Dendritic cell treated with granulocyte-macrophage colony-stimulating factor and Interleukin-4, amounts not matched to agents 40 ng/mL and 50 ng/mL, for 4 days (primary cell): ENCODE data around the gene CCL27.
"Not testable (repeated sequence)": the region's sequence is repeated elsewhere in the genome, so short reads cannot be mapped to it uniquely, and the experiment has no call there.

Source experiments
- H3K27ac Mint-ChIP-seq: one replicate; pipeline ENCODE4 v1.8.0; 2022; ENCODE audit warnings: mild to moderate bottlenecking, mixed read lengths
- H3K27me3 Mint-ChIP-seq: one replicate; pipeline ENCODE4 v1.8.0; 2022; ENCODE audit warnings: mild to moderate bottlenecking, mixed read lengths
- H3K36me3 Mint-ChIP-seq: one replicate; pipeline ENCODE4 v1.8.0; 2022; ENCODE audit warnings: low read depth, mixed read lengths
- H3K4me1 Mint-ChIP-seq: one replicate; pipeline ENCODE4 v1.8.0; 2022; ENCODE audit warnings: low read depth, mixed read lengths
- H3K4me3 Mint-ChIP-seq: one replicate; pipeline ENCODE4 v1.8.0; 2022; ENCODE audit warnings: mild to moderate bottlenecking, moderate library complexity, mixed read lengths
- H3K9me3 Mint-ChIP-seq: one replicate; pipeline ENCODE4 v1.8.0; 2022; ENCODE audit warnings: mixed read lengths
- intact Hi-C: fragments of 100-400 bp; cut with micrococcal nuclease; formaldehyde crosslinking; loops from one replicate; pipeline ENCODE4 v1.15.0; 2022

Gene CCL27

DNA sequence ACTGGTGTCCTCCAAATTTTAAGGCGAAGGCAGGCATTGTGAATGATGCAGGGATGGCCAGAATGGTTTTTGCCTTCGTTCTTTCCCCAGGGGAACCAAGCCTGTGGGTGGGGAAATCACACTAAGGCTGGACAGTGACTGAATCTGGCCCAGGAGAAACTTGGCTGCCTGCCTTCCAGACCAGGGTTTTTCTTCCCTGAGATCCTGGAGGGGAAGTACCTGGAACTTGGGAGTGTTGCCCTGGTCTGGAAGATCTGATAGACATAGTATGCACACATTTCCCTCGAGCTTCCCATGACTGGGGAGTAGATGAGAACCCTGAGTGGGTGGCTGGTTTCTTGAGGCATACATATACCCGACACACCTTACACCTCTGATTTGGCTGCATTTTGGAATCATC lies 11.1 kb downstream of the CCL27 start:
- H3K4me3 Mint-ChIP-seq, result no peak overlapping the region
- peaks cover 40% of the 10 kb centered on the region for H3K36me3 Mint-ChIP-seq
- H3K27me3 Mint-ChIP-seq, result peaks cover 23% of the 10 kb centered on the region
- no peak overlapping the region for H3K27ac Mint-ChIP-seq
- peaks cover 45% of the 10 kb centered on the region for H3K4me1 Mint-ChIP-seq
- no peaks in the 10 kb centered on the region for H3K9me3 Mint-ChIP-seq
- intact Hi-C loops, result no loop called here

- Mint-ChIP-seq H3K36me3 (peaks cover 42% of the 10 kb centered on the region), H3K27ac (no peak overlapping the region), H3K9me3 (no peaks in the 10 kb centered on the region), H3K27me3 (peaks cover 20% of the 10 kb centered on the region), H3K4me3 (no peak overlapping the region), H3K4me1 (peaks cover 50% of the 10 kb centered on the region)
- intact Hi-C loops, result no loop called here
Observed at GRCh38 chr9:34650816-34651215, 11.6 kb downstream of the CCL27 start.

GRCh38 chr9:34648673-34649072 lies 13.8 kb downstream of the CCL27 start:
- peaks cover 42% of the 10 kb centered on the region for H3K36me3 Mint-ChIP-seq

DNA sequence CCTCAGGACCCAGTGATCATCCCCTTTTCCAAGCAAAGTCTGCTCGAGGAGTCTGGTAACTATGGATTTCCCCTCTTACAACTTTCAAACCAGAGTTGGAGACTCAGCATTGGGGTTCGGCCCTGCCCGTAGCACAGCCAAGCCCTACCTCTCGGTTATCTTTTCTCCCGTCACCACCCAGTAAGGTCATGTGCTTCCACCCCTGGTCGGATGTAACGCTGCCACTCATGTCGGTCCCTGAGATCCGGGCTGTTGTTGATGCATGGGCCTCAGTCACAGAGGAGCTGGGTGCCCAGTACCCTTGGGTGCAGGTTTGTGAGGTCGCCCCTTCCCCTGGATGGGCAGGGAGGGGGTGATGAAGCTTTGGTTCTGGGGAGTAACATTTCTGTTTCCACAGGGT lies 14.8 kb downstream of the CCL27 start:
- Mint-ChIP-seq H3K9me3 (no peaks in the 10 kb centered on the region), H3K27me3 (peaks cover 3% of the 10 kb centered on the region), H3K27ac (peak overlapping the region; percentile 87), H3K4me3 (peak overlapping the region; percentile 83), H3K36me3 (peaks cover 42% of the 10 kb centered on the region), H3K4me1 (peaks cover 38% of the 10 kb centered on the region)
- intact Hi-C loops, result loop anchor here (1.0 kb wide), 1 partner anchor 17 kb away; no protein-coding TSS in a partner anchor

More at GRCh38 chr9:34648673-34649072, 13.8 kb downstream of the CCL27 start:
- intact Hi-C loops, result no loop called here
- no peaks in the 10 kb centered on the region for H3K9me3 Mint-ChIP-seq
- H3K27me3 Mint-ChIP-seq, result peaks cover 8% of the 10 kb centered on the region
- H3K27ac Mint-ChIP-seq, result no peak overlapping the region
- peaks cover 45% of the 10 kb centered on the region for H3K4me1 Mint-ChIP-seq
- no peak overlapping the region for H3K4me3 Mint-ChIP-seq

DNA sequence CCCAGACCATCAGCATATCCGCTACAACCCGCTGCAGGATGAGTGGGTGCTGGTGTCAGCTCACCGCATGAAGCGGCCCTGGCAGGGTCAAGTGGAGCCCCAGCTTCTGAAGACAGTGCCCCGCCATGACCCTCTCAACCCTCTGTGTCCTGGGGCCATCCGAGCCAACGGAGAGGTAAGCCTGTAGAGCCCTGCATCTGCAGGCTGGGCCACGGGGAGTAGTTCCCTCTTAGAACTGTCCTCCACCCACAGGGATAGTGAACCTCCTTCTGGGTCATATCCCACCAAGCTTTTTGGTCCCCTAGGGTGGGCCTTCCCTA lies 15.4 kb downstream of the CCL27 start:
- Mint-ChIP-seq H3K4me3 (peak overlapping the region; percentile 83), H3K27me3 (no peaks in the 10 kb centered on the region), H3K36me3 (peaks cover 42% of the 10 kb centered on the region), H3K9me3 (no peaks in the 10 kb centered on the region), H3K27ac (peak overlapping the region; percentile 87), H3K4me1 (peaks cover 32% of the 10 kb centered on the region)
- intact Hi-C loops, result loop anchor here (1.0 kb wide), 1 partner anchor 17 kb away; no protein-coding TSS in a partner anchor

DNA sequence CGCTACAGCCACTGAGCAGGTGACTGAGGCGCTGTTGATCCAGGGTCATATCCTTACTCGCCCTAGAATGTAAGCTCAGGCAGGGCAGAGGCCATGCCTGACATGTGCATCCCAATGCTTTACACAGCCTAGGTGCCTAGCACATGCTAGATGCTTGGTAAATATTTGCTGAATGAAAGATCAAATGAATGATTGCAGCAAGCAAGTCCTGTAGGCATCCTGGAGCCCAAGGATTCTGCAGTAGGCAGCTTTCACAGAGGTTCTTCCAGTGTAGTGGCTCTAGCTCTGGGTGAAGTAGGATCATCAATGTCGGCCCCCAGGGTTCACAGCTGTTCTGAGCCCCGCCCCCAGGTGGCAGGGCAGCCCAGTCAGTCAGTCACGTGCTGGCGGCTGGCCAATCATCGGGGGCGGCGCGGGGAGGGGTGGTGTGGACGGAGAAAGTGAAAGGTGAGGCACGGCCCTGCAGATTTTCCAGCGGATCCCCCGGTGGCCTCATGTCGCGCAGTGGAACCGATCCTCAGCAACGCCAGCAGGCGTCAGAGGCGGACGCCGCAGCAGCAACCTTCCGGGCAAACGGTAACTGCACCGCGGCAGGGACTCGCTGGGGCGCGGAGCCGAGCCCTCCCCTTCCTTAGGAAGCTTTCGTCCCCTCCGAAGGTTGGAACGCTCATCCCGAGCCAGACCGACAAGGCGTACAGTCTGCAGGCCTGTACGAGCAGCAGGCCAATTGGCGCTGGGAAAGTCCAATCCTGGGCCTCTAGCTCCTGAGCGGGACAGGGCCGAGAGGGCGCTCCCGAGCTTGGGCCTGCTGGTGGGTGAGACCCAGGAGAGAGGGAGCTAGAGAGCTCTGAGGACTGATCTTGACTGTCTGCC lies 16.0 kb downstream of the CCL27 start, which contains the start of gene GALT:
Gene GALT (plus strand): TSS at position 465 of the 873 bp plus-strand sequence. CDS start 30 bp downstream, at position 495.
- Mint-ChIP-seq H3K9me3 (no peaks in the 10 kb centered on the region), H3K4me3 (peak within 1 kb of the TSS; percentile 83), H3K36me3 (peaks cover 42% of the 10 kb centered on the region), H3K27ac (peak within 1 kb of the TSS; percentile 87), H3K4me1 (peaks cover 28% of the 10 kb centered on the region), H3K27me3 (no peaks in the 10 kb centered on the region)
- intact Hi-C loops, result loop anchor here (1.0 kb wide), 1 partner anchor 18 kb away; no protein-coding TSS in a partner anchor

- peaks cover 31% of the 10 kb centered on the region for H3K36me3 Mint-ChIP-seq
- H3K9me3 Mint-ChIP-seq, result no peaks in the 10 kb centered on the region
- no peak overlapping the region for H3K27ac Mint-ChIP-seq
- no peak overlapping the region for H3K4me3 Mint-ChIP-seq
- intact Hi-C loops, result no loop called here
- peaks cover 32% of the 10 kb centered on the region for H3K4me1 Mint-ChIP-seq
- H3K27me3 Mint-ChIP-seq, result no peaks in the 10 kb centered on the region
Observed at GRCh38 chr9:34644766-34645314, 17.6 kb downstream of the CCL27 start.

DNA sequence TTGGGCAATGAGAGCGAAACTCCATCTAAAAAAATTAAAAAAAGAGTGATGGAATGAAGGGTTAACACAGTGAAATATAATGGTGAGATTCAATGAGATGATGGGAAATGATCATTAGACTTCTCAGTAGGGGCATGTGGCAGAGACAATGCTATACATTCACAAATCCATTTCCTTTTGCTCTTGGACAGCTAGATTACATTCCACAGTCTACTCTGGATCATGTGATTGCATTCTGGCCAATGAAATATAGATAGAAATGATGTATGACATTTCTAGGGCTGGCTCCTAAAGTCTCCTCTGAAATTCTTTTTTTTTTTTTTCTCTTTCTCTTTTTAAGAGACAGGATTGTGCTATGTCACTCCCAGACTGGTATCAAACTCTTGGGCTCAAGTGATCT lies 19.8 kb downstream of the CCL27 start:
- H3K4me3 Mint-ChIP-seq, result no peak overlapping the region
- no peak overlapping the region for H3K27ac Mint-ChIP-seq
- intact Hi-C loops, result no loop called here
- no peaks in the 10 kb centered on the region for H3K27me3 Mint-ChIP-seq
- H3K4me1 Mint-ChIP-seq, result peaks cover 32% of the 10 kb centered on the region
- H3K36me3 Mint-ChIP-seq, result peaks cover 9% of the 10 kb centered on the region
- H3K9me3 Mint-ChIP-seq, result no peaks in the 10 kb centered on the region

DNA sequence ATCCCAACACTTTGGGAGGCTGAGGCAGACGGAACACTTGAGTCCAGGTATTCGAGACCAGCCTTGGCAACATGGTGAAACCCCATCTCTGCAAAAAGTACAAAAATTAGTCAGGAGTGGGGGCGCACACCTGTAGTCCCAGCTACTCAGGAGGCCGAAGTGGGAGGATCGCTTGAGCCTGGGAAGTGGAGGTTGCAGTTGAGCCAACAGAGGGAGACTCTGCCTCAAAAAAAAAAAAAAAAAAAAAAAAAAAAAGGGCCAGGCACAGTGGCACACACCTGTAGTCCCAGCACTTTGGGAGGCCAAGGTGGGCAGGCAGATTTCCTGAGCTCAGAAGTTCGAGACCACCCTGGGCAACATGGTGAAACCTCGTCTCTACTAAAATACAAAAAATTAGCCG lies 23.1 kb downstream of the CCL27 start:
- Mint-ChIP-seq H3K36me3 (peaks cover 15% of the 10 kb centered on the region), H3K4me1 (peaks cover 39% of the 10 kb centered on the region)
- intact Hi-C loops, H3K9me3 Mint-ChIP-seq, H3K4me3 Mint-ChIP-seq, H3K27me3 Mint-ChIP-seq, H3K27ac Mint-ChIP-seq: not testable (repeated sequence)

DNA sequence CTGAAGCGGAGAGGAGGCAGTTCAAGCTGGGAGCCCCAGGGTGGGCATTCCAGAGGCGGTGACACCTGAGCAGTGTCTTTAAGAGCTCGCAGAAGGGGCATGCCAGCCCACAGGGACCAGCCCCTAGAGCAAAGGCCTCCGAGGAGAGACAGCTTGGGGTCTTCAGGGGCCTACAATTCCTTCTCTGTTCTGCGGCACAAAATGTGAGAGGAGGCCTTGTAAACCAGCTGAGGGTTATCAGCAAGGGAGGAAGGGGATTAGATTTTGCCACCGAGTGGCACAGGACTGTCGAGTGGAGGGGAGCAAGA lies 24.4 kb downstream of the CCL27 start:
- Mint-ChIP-seq H3K4me3 (peak overlapping the region; percentile 91), H3K27me3 (no peaks in the 10 kb centered on the region), H3K36me3 (peaks cover 15% of the 10 kb centered on the region), H3K9me3 (no peaks in the 10 kb centered on the region), H3K27ac (peak overlapping the region; percentile 98), H3K4me1 (peaks cover 39% of the 10 kb centered on the region)
- intact Hi-C loops, result no loop called here

GRCh38 chr9:34637356-34638137 lies 24.9 kb downstream of the CCL27 start, which contains the start of gene SIGMAR1:
Gene SIGMAR1 (minus strand): TSS chr9:34637787. CDS start chr9:34637697, 90 bp downstream.
- Mint-ChIP-seq H3K36me3 (peaks cover 15% of the 10 kb centered on the region), H3K27ac (peak within 1 kb of the TSS; percentile 98), H3K4me1 (peaks cover 39% of the 10 kb centered on the region), H3K4me3 (peak within 1 kb of the TSS; percentile 91), H3K9me3 (no peaks in the 10 kb centered on the region), H3K27me3 (peaks cover 2% of the 10 kb centered on the region)
- intact Hi-C loops, result loop anchor here (1.0 kb wide), 1 partner anchor 28 kb away; no protein-coding TSS in a partner anchor

DNA sequence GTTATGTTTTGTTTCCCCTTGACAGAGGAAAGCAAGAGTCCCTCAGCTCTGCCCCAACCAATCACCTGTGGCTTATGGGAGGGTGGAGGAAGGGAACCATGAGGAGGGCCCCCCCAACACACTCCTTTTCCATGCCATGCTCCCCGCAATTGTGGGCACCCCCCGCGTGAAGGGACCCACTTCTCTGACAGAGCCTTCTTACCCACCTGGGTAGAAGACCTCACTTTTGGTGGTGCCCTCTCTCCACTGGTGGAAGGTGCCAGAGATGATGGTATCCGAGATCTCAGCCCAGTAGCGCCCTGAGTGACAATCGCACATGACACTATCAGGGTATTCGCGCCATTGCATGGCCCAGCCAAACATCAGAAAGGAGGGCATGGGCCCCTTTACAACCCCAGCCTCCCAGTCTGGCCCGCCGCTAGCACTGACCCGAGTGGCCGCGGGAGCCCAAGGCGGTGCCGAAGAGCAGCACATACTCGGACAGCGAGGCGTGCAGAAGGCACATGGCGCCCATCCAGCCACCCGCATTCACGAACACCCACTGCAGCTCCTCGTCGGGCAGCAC lies 25.6 kb downstream of the CCL27 start:
- Mint-ChIP-seq H3K27ac (peak overlapping the region; percentile 98), H3K4me1 (peaks cover 39% of the 10 kb centered on the region), H3K9me3 (no peaks in the 10 kb centered on the region), H3K36me3 (peaks cover 15% of the 10 kb centered on the region), H3K4me3 (peak overlapping the region; percentile 91), H3K27me3 (peaks cover 9% of the 10 kb centered on the region)
- intact Hi-C loops, result loop anchor here (1.0 kb wide), 1 partner anchor 28 kb away; no protein-coding TSS in a partner anchor

- Mint-ChIP-seq H3K9me3 (no peaks in the 10 kb centered on the region), H3K27me3 (peaks cover 22% of the 10 kb centered on the region), H3K4me3 (no peak overlapping the region), H3K27ac (peak overlapping the region; percentile 11), H3K36me3 (peaks cover 15% of the 10 kb centered on the region), H3K4me1 (peaks cover 33% of the 10 kb centered on the region)
- intact Hi-C loops, result loop anchor here (2.0 kb wide), 1 partner anchor 89 kb away; no protein-coding TSS in a partner anchor
Observed at GRCh38 chr9:34635556-34635955, 26.9 kb downstream of the CCL27 start.
